Left colon (tissue), 2 donors: ENCODE data around the gene PALB2. TPM values are rescaled to one million over a fixed set of nuclear protein-coding genes. Genes with fewer than 3 reads are reported as not detected.
"Not testable (repeated sequence)": the region's sequence is repeated elsewhere in the genome, so short reads cannot be mapped to it uniquely, and the experiment has no call there.

Experiments
- ATAC-seq: fragments of 200-7000 bp; cut with Tn5 transposase; one replicate; pipeline ENCODE4 v1.9.1; 2020; ENCODE audit warnings: mild to moderate bottlenecking, moderate library complexity
- DNase-seq, 2 donors: peaks; one replicate each; pipeline ENCODE4 v3.0.0-alpha.2; 2020
- intact Hi-C, 2 donors: fragments of 100-400 bp; cut with DNase I in 1 of 2; cut with micrococcal nuclease in 1 of 2; formaldehyde crosslinking; loops; one replicate each; pipeline versions ENCODE4 v1.11.2 to v1.14.0; 2022; cut with DNase I, micrococcal nuclease
- total RNA-seq, 2 donors: library from RNA; stranded (reverse); fragmentation: NEBNext Ultra II Directional; extraction: Animal tissue kit (Norgen Biotek cat#: 25700); gene quantifications; one replicate each; pipeline ENCODE4 v1.2.1, GENCODE V29; 2021
- donor health status: DM: no; HTN: no; CAD: no.
- donor health status: DM: yes; HTN: yes; CAD: no.

Gene PALB2
- total RNA-seq, 2 donors from 2014 or later, result 6.8 to 8.9 TPM

GRCh38 chr16:23651943-23652468, 10.9 kb upstream of the PALB2 start:
- DNase-seq (no peak), ATAC-seq (no peak)
- intact Hi-C loops, result no loop called here

GRCh38 chr16:23650674-23651416, 9.7 kb upstream of the PALB2 start:
- DNase-seq, result no peak
- no peak for ATAC-seq
- intact Hi-C loops, result no loop called here

- DNase-seq, result no peak
- intact Hi-C loops, result no loop called here
- ATAC-seq, result no peak
Observed at GRCh38 chr16:23642246-23642774, 1.2 kb upstream of the PALB2 start.

- intact Hi-C loops, result no loop called here
- no peak for ATAC-seq
- DNase-seq, result no peak
Observed at GRCh38 chr16:23640615-23640930, 537 bp downstream of the PALB2 start.

- no peak for DNase-seq
- intact Hi-C loops, result no loop called here
- no peak for ATAC-seq
Observed at GRCh38 chr16:23635958-23636357, 5.2 kb downstream of the PALB2 start.

- DNase-seq (no peak), ATAC-seq (no peak)
- intact Hi-C loops, result no loop called here
Observed at GRCh38 chr16:23634461-23635036, 6.6 kb downstream of the PALB2 start.

- intact Hi-C loops, ATAC-seq, DNase-seq: not testable (repeated sequence)
Observed at GRCh38 chr16:23631874-23632273, 9.2 kb downstream of the PALB2 start.

- ATAC-seq (no peak), DNase-seq (no peak)
- intact Hi-C loops, result no loop called here
Observed at GRCh38 chr16:23629516-23629915, 11.6 kb downstream of the PALB2 start.

- intact Hi-C loops, result no loop called here
- ATAC-seq (no peak), DNase-seq (no peak)
Observed at GRCh38 chr16:23624092-23624491, 17.0 kb downstream of the PALB2 start.

GRCh38 chr16:23615805-23616204, 25.3 kb downstream of the PALB2 start:
- intact Hi-C loops, result no loop called here
- DNase-seq (peak in 1 of 2 donors; percentile 7), ATAC-seq (peak; percentile 83)

- no peak for DNase-seq
- no peak for ATAC-seq
- intact Hi-C loops, result no loop called here
Observed at GRCh38 chr16:23611936-23612335, 29.2 kb downstream of the PALB2 start.

- intact Hi-C loops, ATAC-seq, DNase-seq: not testable (repeated sequence)
Observed at GRCh38 chr16:23610905-23611304, 30.2 kb downstream of the PALB2 start.

- ATAC-seq, result no peak
- DNase-seq, result no peak
- intact Hi-C loops, result no loop called here
Observed at GRCh38 chr16:23609929-23610328, 31.2 kb downstream of the PALB2 start.

- intact Hi-C loops, result no loop called here
- no peak for ATAC-seq
- no peak for DNase-seq
Observed at GRCh38 chr16:23608194-23608593, 32.9 kb downstream of the PALB2 start.

- ATAC-seq, result no peak
- intact Hi-C loops, result no loop called here
- DNase-seq, result no peak
Observed at GRCh38 chr16:23607726-23608125, 33.4 kb downstream of the PALB2 start.

- intact Hi-C loops, result no loop called here
- ATAC-seq, result no peak
- DNase-seq, result peak in 1 of 2 donors; percentile 26
Observed at GRCh38 chr16:23597003-23597756, 43.9 kb downstream of the PALB2 start.

- DNase-seq, result peak; percentile 86 to 94
- ATAC-seq, result peak; percentile 99
- intact Hi-C loops, result no loop called here
Observed at GRCh38 chr16:23595951-23596720, 45.0 kb downstream of the PALB2 start, which contains the start of gene NDUFAB1. NDUFAB1 (minus strand) TSS chr16:23596316; CDS start chr16:23596290, 26 bp downstream.

- ATAC-seq (peak; percentile 68), DNase-seq (peak in 1 of 2 donors; percentile 11)
- intact Hi-C loops, result no loop called here
Observed at GRCh38 chr16:23595246-23595950, 45.7 kb downstream of the PALB2 start.
